ENCODE results near the gene THEM4.
"Not testable (repeated sequence)": the region's sequence is repeated elsewhere in the genome, so short reads cannot be mapped to it uniquely, and the experiment has no call there.

The THEM4 gene

GRCh38 chr1:151892190-151892589, 17.1 kb downstream of the THEM4 start:
- no peak for DNase-seq

GRCh38 chr1:151891512-151891911, 17.8 kb downstream of the THEM4 start:
- no peak for DNase-seq

DNA sequence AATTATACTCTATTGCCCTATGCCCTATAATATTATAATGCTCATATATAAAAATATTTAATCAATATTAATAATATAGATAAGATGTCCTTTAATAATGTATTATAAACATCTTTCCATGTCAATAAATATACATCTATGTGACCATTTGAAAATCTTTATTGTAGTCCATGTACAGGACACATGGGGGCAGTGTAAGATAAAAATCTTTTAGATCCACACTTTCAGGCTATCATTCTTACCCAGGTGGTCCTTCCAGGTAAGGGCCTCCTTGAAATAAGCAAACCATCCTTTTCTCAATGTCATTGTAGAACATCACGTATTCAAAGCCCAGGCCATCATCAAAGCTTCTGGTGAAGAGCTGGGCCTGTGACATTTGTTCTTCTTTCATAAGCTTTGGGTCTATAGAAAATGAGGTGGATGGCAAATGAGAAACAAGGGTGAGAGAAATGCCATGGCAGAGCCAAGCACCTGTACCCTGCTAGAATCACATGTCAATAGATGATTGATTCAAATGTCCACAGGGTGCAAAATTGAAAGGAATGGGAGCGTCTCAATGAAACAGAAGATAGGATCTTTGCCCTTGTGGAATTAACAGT, 20.2 kb downstream of the THEM4 start:
- DNase-seq = no peak

- no peak for DNase-seq
Observed at GRCh38 chr1:151887028-151887427, 22.3 kb downstream of the THEM4 start.

GRCh38 chr1:151885479-151885878, 23.8 kb downstream of the THEM4 start:
- no peak for DNase-seq

DNA sequence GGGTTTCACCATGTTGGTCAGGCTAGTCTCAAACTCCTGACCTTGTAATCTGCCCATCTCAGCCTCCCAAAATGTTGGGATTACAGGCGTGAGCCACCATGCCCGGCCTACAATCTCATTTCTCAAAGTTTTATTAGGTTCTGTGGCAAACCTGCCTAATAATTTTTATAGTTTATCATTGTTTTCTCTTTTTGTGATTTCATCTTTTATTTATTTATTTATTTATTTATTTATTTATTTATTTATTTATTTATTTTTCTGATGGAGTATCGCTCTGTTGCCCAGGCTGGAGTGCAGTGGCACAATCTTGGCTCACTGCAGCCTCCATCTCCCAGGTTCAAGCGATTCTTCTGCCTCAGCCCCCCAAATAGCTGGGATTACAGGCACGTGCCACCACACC, 24.4 kb downstream of the THEM4 start:
- DNase-seq = not testable (repeated sequence)

GRCh38 chr1:151884445-151884844, 24.9 kb downstream of the THEM4 start:
- DNase-seq = not testable (repeated sequence)

DNA sequence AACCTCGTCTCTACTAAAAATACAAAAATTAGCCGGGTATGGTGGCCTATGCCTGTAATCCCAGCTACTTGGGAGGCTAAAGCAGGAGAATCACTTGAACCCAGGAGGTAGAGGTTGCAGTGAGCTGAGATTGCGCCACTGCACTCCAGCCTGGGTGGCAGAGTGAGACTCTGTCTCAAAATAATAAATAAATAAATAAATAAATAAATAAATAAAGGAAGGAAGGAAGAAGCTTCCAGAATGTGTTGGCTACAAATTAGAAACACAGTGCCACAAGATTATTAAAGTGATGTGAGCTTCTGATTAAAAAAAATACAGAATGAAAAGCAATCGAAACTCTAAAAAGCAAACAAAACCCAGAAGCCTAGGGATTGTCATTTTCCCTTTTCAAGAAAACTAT, 25.4 kb downstream of the THEM4 start:
- DNase-seq = not testable (repeated sequence)

DNA sequence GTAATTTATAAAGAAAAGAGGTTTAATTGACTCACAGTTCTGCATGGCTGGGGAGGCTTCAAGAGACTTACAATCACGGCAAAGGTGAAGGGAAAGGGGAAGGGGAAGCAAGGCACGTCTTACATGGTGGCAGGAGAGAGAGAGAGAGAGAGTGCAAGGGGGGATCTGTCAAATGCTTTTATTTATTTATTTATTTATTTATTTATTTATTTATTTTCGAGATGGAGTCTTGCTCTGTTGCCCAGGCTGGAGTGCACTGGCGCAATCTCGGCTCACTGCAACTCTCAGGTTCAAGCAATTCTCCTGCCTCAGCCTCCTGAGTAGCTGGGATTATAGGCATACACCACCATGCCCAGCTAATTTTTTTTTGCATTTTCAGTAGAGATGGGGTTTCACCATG, 26.4 kb downstream of the THEM4 start:
- DNase-seq = not testable (repeated sequence)

DNA sequence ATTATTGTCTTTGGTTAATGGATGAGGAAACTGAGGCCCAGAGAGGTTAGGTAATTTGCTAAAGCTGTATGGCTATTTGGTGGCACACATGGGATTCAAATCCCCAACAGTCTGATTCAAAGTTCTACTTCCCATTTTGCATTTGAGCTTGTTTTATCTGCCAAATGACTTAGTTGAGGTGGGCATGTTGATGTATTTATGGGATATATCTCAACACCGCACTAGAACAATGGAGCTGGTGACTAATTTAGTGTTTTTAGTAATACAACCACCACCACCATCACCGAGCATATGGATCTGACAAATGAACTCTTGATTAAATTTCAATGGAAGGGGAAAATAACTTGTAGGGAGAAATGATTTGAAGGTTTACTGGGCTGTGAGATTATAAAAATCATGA, 26.8 kb downstream of the THEM4 start:
- DNase-seq = no peak

GRCh38 chr1:151881479-151881878, 27.8 kb downstream of the THEM4 start:
- no peak for DNase-seq

DNA sequence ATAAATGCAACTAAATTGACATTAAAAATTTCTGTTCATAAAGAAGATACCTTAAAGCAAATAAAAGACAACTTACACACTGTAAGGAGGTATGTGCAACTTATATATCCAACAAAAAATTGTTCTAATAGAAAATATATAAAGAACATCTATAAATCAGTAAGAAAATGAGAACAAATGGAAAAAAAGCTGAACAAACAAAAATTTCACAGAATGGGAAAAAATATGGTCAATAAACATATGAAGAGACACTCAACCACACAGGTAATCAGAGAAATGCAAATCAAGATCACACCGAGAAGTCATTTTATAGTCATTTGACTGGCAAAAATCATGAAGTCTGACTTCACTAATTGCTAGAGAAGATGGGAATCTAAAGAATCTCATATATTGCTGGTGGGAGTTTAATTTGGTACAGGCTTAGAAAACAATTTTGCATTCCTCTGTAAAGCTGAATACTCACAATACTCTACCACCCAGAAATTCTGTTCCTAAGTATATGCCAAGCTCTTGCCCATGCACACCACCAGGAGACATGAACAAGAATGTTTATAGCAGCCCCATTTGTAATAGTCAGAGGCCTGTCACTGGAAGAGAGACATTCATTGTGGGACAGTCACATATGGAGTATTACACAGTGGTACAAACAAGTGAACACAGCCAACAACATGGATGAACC, 33.8 kb downstream of the THEM4 start:
- no peak for DNase-seq

DNA sequence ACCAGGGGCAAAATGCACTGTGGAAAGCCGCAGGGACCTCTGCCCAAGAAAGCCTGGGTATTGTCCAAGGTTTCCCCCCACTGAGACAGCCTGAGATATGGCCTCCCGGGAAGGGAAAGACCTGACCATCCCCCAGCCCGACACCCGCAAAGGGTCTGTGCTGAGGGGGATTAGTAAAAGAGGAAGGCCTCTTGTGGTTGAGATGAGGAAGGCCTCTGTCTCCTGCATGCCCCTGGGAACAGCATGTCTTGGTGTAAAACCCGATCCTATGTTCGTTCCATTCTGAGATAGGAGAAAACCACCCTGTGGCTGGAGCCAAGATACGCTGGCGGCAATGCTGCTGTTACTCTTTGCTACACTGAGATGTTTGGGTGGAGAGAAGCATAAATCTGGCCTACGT, 36.5 kb downstream of the THEM4 start:
- DNase-seq = not testable (repeated sequence)

DNA sequence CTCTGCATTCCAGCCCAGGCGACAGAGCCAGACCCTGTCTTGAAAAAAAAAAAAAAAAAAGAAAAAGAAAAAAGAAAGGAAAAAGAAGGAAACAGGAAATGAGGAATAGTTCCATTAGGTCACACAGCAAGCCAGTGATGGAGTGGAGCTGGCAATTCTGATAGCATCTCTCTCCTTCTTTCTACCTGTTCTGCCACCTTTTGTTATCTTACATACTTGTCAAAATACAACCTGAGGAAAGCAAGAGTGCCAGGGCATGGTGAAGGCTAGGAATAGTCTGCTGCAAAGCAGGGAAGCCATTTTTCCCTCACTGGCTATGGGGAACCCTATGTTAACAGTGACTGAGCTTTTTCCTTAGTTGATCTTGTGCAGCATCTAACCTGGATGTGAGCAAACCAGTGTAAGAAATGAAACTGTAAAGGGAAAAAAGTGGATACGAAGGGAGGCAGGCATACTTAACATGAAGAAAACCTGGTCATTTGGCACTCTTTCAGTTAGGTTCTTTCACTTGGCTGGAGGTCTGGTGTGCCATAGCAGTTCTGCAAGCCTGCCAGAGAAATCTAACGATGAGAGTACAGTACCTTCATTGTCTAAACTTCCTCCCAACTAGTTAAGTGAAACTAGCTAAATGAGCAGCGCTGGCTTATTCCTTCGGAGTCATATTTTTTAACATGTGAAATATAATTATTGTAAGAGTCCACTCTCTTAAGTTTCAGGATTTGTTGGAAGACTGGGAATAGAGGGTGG, 37.9 kb downstream of the THEM4 start:
- DNase-seq = no peak

DNA sequence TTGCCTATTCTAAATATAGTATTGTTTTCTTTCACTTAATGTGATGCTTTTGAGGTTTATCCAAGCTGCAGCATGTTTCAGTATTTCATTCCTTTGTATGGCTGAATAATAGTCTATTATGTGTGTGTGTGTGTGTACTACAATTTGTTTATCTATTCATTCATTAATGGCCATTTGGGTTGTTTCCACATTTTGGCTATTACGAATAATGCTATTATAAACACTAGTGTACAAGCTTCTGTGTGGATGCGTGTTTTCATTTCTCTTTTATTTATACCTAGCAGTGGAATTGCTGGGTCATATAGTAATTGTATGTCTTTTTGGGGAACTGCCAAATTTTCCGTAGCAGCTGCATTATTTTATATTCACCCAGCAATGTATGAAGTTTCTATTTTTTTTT, 40.8 kb downstream of the THEM4 start:
- no peak for DNase-seq

- no peak for DNase-seq
Observed at GRCh38 chr1:151867765-151868411, 41.4 kb downstream of the THEM4 start.

GRCh38 chr1:151867321-151867720, 42.0 kb downstream of the THEM4 start:
- DNase-seq = no peak

GRCh38 chr1:151864411-151864810, 44.9 kb downstream of the THEM4 start:
- DNase-seq = no peak

DNA sequence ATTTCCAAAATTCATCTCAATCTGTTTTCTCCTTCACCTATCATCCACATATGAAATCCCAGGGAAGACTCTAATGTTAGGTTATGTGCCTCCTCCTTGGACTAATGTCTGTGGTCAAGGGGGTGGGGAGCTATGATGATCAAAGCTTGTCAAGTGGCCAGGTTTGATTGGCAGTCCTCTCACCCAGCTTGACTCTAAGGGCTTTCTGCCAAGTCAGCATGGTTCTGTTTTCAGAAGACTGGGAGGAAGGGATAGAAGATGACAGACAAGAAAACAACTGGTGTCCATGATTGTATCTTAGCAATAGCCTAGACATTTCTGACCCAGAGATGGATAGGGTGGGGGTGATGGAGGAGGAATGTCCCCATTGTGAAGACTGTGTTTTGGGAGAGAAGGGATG, 46.7 kb downstream of the THEM4 start:
- no peak for DNase-seq

- no peak for DNase-seq
Observed at GRCh38 chr1:151860504-151861187, 48.7 kb downstream of the THEM4 start.

GRCh38 chr1:151859891-151860293, 49.4 kb downstream of the THEM4 start:
- no peak for DNase-seq

- no peak for DNase-seq
Observed at GRCh38 chr1:151858886-151859665, 50.2 kb downstream of the THEM4 start.

Data from activated CD8-positive, alpha-beta memory T cell treated with anti-CD3 and anti-CD28 coated beads, Interleukin-2, amount 50 U/mL, for 48 hours (primary cell).